Measurements from ENCODE around the gene ABO. TPM values are rescaled to one million over a fixed set of nuclear protein-coding genes. Genes with fewer than 3 reads are reported as not detected.
"Not testable (repeated sequence)": the region's sequence is repeated elsewhere in the genome, so short reads cannot be mapped to it uniquely, and the experiment has no call there.

ABO gene
- total RNA-seq, 3 donors from 2014 or later = 25.6 to 114 (median 102) TPM

- intact Hi-C loops (cut with DNase I, micrococcal nuclease) = no loop called here
- peak in 1 of 3 donors; percentile 1 for DNase-seq
- Histone ChIP-seq H3K4me1 (ENCODE audit: low read depth) (peaks cover 12% of the 10 kb centered on the region), H3K9me3 (no peaks in the 10 kb centered on the region), H3K36me3 (ENCODE audit: low read depth) (no peaks in the 10 kb centered on the region), H3K4me3 (no peak overlapping the region)
- no peak for TF ChIP-seq CTCF (IDR thresholded peaks at IDR 0.05)
- no peak for ATAC-seq
These were observed 40.3 kb downstream of the ABO start for GRCh38 chr9:133234577-133235322.

- no peak for DNase-seq
- H3K4me1 ChIP-seq (ENCODE audit: low read depth) = peaks cover 3% of the 10 kb centered on the region
- no peak for ATAC-seq
- H3K36me3 ChIP-seq (ENCODE audit: low read depth) = no peaks in the 10 kb centered on the region
- intact Hi-C loops (cut with DNase I, micrococcal nuclease) = no loop called here
- no peak overlapping the region for H3K4me3 ChIP-seq
- TF ChIP-seq CTCF (IDR thresholded peaks at IDR 0.05) = no peak
- no peaks in the 10 kb centered on the region for H3K9me3 ChIP-seq
These were observed 41.1 kb downstream of the ABO start for GRCh38 chr9:133233681-133234432.

GRCh38 chr9:133231934-133232568 is 43.0 kb downstream of the ABO start:
- peak; percentile 69 for ATAC-seq
- H3K9me3 ChIP-seq; H3K4me1 ChIP-seq (ENCODE audit: low read depth); intact Hi-C loops (cut with DNase I, micrococcal nuclease); H3K36me3 ChIP-seq (ENCODE audit: low read depth); DNase-seq; H3K4me3 ChIP-seq: not testable (repeated sequence)

- intact Hi-C loops (cut with DNase I, micrococcal nuclease); DNase-seq; H3K36me3 ChIP-seq (ENCODE audit: low read depth); H3K4me3 ChIP-seq; H3K9me3 ChIP-seq; ATAC-seq; H3K4me1 ChIP-seq (ENCODE audit: low read depth): not testable (repeated sequence)
These were observed 44.5 kb downstream of the ABO start for GRCh38 chr9:133230514-133230913.

- DNase-seq (no peak), ATAC-seq (no peak)
- Histone ChIP-seq H3K4me3 (no peak overlapping the region), H3K36me3 (ENCODE audit: low read depth) (no peaks in the 10 kb centered on the region), H3K4me1 (ENCODE audit: low read depth) (no peaks in the 10 kb centered on the region), H3K9me3 (no peaks in the 10 kb centered on the region)
- intact Hi-C loops (cut with DNase I, micrococcal nuclease) = no loop called here
- no peak for TF ChIP-seq CTCF (IDR thresholded peaks at IDR 0.05)
These were observed 44.9 kb downstream of the ABO start for GRCh38 chr9:133230093-133230492.

GRCh38 chr9:133228474-133229193 is 46.4 kb downstream of the ABO start:
- H3K4me1 ChIP-seq (ENCODE audit: low read depth); H3K4me3 ChIP-seq; H3K36me3 ChIP-seq (ENCODE audit: low read depth); intact Hi-C loops (cut with DNase I, micrococcal nuclease); ATAC-seq; DNase-seq; H3K9me3 ChIP-seq: not testable (repeated sequence)

GRCh38 chr9:133227996-133228395 is 47.0 kb downstream of the ABO start:
- intact Hi-C loops (cut with DNase I, micrococcal nuclease); H3K36me3 ChIP-seq (ENCODE audit: low read depth); ATAC-seq; H3K4me1 ChIP-seq (ENCODE audit: low read depth); DNase-seq; H3K4me3 ChIP-seq; H3K9me3 ChIP-seq: not testable (repeated sequence)

Measured in mucosa of descending colon (tissue), 3 donors.